Brain microvascular endothelial cell (primary cell): ENCODE results near the gene RCOR1.
A peak's percentile ranks its signal among the peaks of the same experiment; 100 is the strongest.

ENCODE experiments used
- DNase-seq: peaks from one replicate; pipeline ENCODE4 v3.0.0-alpha.2; 2020
- H3K27ac ChIP-seq: fragments of 250-450 bp; sonication (Bioruptor Pico); 2 replicates; pipeline ENCODE4 v1.5.1; 2020; ENCODE audit warnings: mild to moderate bottlenecking, moderate library complexity
- H3K27me3 ChIP-seq: fragments of 250-450 bp; sonication (Bioruptor Pico); replicated peaks from 2 replicates; pipeline ENCODE4 v1.5.1; 2020; ENCODE audit warnings: mild to moderate bottlenecking
- H3K36me3 ChIP-seq: fragments of 250-450 bp; sonication (Bioruptor Pico); replicated peaks from 2 replicates; pipeline ENCODE4 v1.5.1; 2020; ENCODE audit warnings: mild to moderate bottlenecking
- H3K4me3 ChIP-seq: 2 replicates; pipeline ENCODE4 v1.5.1; 2011; ENCODE audit warnings: low read depth, mild to moderate bottlenecking, control low read depth, low read length, moderate library complexity
- CTCF ChIP-seq: IDR thresholded peaks from 2 replicates; pipeline ENCODE4 v1.5.1; 2011; ENCODE audit warnings: low read depth, mild to moderate bottlenecking, moderate library complexity, low read length, control low read depth, inconsistent platforms; ENCODE audit errors: missing control alignments
- in situ Hi-C: cut with HindIII; loops from 2 replicates; pipeline ENCODE4 v1.10.0; 2017; ENCODE audit warnings: low sequenced_read_pairs, low pct_ligation_motif_present

Gene RCOR1

GRCh38 chr14:102578821-102579220, 13.6 kb upstream of the RCOR1 start:
- Histone ChIP-seq H3K4me3 (no peak overlapping the region), H3K27ac (no peak overlapping the region), H3K36me3 (no peaks in the 10 kb centered on the region), H3K27me3 (no peaks in the 10 kb centered on the region)
- TF ChIP-seq CTCF = no peak
- in situ Hi-C loops = no loop called here
- no peak for DNase-seq

DNA sequence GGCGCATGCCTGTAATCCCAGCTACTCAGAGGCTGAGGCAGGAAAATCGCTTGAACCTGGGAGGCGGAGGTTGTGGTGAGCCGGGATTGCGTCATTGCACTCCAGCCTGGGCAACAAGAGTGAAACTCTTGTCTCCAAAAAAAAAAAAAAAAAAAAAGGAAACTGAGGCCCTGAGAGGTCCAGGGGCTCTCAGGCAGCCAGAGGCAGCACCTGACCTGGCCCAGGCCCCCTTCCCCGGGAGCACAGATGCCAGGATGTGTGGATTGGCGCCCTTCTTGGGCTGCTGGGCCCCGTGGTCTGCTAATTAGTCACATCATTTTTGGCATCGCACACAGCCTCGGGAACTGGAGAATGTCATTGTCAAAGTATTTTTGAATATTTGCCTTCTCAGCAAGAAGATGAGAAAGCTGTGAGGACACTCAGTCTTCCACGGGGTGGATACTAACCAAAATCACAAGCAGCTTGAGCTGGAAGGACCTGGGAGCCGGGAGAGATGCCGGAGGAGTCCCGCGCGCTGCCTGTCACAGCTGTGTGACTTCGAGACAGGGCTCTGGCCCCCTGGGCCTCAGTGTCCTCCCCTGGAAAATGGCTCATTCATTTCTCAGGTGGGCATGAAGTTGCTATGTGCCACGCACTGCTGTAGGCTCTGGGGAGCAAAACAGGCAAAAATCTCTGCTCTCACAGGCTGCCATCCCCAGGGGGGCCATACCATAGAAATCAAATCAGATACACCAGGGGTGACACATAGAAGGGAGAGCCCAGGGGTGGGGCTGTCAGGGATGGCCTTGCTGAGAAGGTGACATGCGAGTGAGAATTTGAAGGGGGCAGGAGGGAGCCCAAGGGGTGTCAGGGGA, 12.5 kb upstream of the RCOR1 start:
- Histone ChIP-seq H3K27ac (no peak overlapping the region), H3K27me3 (no peaks in the 10 kb centered on the region), H3K4me3 (peak overlapping the region; percentile 15), H3K36me3 (no peaks in the 10 kb centered on the region)
- no peak for TF ChIP-seq CTCF
- DNase-seq = peak; percentile 43
- in situ Hi-C loops = no loop called here

GRCh38 chr14:102580550-102581110, 11.8 kb upstream of the RCOR1 start:
- no peak for DNase-seq
- in situ Hi-C loops = no loop called here
- H3K4me3 ChIP-seq = no peak overlapping the region
- no peaks in the 10 kb centered on the region for H3K36me3 ChIP-seq
- no peaks in the 10 kb centered on the region for H3K27me3 ChIP-seq
- H3K27ac ChIP-seq = no peak overlapping the region
- TF ChIP-seq CTCF = no peak

GRCh38 chr14:102581193-102581592, 11.3 kb upstream of the RCOR1 start:
- DNase-seq = no peak
- Histone ChIP-seq H3K4me3 (no peak overlapping the region), H3K27me3 (no peaks in the 10 kb centered on the region), H3K36me3 (no peaks in the 10 kb centered on the region), H3K27ac (no peak overlapping the region)
- TF ChIP-seq CTCF = no peak
- in situ Hi-C loops = no loop called here

DNA sequence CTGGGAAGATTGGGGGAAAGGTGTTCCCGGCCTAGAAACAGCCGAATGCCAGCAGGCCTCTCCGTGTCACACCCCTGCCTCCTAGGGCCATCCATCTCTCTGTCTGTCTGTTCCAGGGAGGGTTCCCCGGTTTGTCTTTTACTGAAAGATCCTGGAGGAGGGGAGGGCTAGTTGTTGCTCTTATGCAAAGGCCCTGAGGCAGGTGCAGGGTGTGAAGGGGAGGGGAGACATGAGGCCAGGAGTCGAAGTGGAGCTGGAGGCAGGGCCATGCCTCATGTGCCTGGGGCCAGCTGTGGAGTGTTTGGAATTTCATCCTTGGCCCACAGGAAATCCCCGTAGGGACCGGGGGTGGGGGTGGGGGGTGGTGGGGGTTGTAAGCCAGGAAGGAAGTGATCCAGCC, 8.7 kb upstream of the RCOR1 start:
- no peak for DNase-seq
- Histone ChIP-seq H3K27me3 (no peaks in the 10 kb centered on the region), H3K36me3 (no peaks in the 10 kb centered on the region), H3K4me3 (no peak overlapping the region), H3K27ac (no peak overlapping the region)
- in situ Hi-C loops = no loop called here
- no peak for TF ChIP-seq CTCF
